Measurements from ENCODE around the gene KDM6A. TPM values are rescaled to one million over a fixed set of nuclear protein-coding genes. Genes with fewer than 3 reads are reported as not detected.

Gene KDM6A
- total and polyA plus RNA-seq, 2 of the 13 experiments (the other 11 are each of a cell fraction or from before 2014, with no cell fraction given) = 16.7 to 18.2 TPM

DNA sequence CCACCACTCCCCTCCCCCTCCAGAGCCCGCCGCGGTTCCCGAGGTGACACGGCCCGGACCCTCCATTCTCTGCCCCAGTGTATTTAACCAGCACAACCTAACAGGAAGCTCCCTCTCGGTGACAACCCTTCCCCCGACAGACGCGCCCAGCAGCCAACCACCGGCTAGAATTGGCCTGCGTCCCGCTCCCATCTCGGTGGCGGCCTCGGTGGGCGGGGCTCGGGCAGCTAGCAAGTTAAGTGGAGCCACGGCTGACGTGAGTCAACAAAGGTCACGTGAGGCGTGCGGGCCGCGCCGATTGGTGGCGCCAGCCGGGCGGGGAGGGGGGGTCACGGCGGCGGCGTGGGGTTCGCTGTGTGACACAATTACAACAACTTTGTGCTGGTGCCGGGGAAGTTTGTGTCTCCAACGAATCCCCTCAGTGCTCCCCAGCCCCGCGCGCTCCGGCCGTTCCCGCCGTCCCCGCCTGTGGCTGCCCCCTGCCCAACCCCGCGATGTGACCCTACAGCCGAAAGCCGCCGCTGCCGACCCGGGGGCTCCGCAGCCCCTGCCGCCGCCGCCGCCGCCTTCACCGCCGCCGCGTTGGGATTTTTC, at the start of gene KDM6A (continued):
- TF ChIP-seq, protein P1, sequence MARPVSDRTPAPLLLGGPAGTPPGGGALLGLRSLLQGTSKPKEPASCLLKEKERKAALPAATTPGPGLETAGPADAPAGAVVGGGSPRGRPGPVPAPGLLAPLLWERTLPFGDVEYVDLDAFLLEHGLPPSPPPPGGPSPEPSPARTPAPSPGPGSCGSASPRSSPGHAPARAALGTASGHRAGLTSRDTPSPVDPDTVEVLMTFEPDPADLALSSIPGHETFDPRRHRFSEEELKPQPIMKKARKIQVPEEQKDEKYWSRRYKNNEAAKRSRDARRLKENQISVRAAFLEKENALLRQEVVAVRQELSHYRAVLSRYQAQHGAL (CRISPR knock-in tag; IDR thresholded peaks at IDR 0.05; ENCODE audit: not compliant biosample characterization) = no peak
- TF ChIP-seq, protein P2, sequence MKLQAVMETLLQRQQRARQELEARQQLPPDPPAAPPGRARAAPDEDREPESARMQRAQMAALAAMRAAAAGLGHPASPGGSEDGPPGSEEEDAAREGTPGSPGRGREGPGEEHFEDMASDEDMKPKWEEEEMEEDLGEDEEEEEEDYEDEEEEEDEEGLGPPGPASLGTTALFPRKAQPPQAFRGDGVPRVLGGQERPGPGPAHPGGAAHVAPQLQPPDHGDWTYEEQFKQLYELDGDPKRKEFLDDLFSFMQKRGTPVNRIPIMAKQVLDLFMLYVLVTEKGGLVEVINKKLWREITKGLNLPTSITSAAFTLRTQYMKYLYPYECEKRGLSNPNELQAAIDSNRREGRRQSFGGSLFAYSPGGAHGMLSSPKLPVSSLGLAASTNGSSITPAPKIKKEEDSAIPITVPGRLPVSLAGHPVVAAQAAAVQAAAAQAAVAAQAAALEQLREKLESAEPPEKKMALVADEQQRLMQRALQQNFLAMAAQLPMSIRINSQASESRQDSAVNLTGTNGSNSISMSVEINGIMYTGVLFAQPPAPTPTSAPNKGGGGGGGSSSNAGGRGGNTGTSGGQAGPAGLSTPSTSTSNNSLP (IDR thresholded peaks at IDR 0.05; ENCODE audit: low read depth, low read length) = no peak
- TF ChIP-seq NR1H2 (CRISPR knock-in tag; IDR thresholded peaks at IDR 0.05; ENCODE audit: borderline replicate concordance, low read depth) (no peak), RAD21 (CRISPR knock-in tag; IDR thresholded peaks at IDR 0.05) (no peak), ZNF720 (CRISPR knock-in tag; IDR thresholded peaks at IDR 0.05) (no peak), POLR2AphosphoS5 (IDR thresholded peaks at IDR 0.05; ENCODE audit: low read depth, low read length) (peak; percentile 30; the same call in 1 of the 2 replicates), ZNF781 (CRISPR knock-in tag; IDR thresholded peaks at IDR 0.05; ENCODE audit: borderline replicate concordance, not compliant biosample characterization) (no peak), ZNF563 (CRISPR knock-in tag; IDR thresholded peaks at IDR 0.05) (no peak), MEIS1 (CRISPR knock-in tag; IDR thresholded peaks at IDR 0.05; ENCODE audit: borderline replicate concordance) (no peak), PHF21A (CRISPR knock-in tag; IDR thresholded peaks at IDR 0.05) (no peak), ZMYM3 (CRISPR knock-in tag; IDR thresholded peaks at IDR 0.05) (no peak), ONECUT2 (CRISPR knock-in tag; IDR thresholded peaks at IDR 0.05) (no peak), TGIF2 (CRISPR knock-in tag; IDR thresholded peaks at IDR 0.05) (no peak), ZNF484 (CRISPR knock-in tag; IDR thresholded peaks at IDR 0.05; ENCODE audit: borderline replicate concordance, low read depth) (no peak), ERF (CRISPR knock-in tag; IDR thresholded peaks at IDR 0.05) (no peak), ZNF343 (CRISPR knock-in tag; IDR thresholded peaks at IDR 0.05) (no peak), HOXA3 (CRISPR knock-in tag; IDR thresholded peaks at IDR 0.05) (peak; percentile 13; the same call in 1 of the 2 replicates), BCL6 (CRISPR knock-in tag; IDR thresholded peaks at IDR 0.05) (no peak), GLI4 (CRISPR knock-in tag; IDR thresholded peaks at IDR 0.05; ENCODE audit: borderline replicate concordance) (no peak), TBL1XR1 (IDR thresholded peaks at IDR 0.05; ENCODE audit: borderline replicate concordance, low read length, partially characterized antibody) (no peak), SPEN (CRISPR knock-in tag; IDR thresholded peaks at IDR 0.05; ENCODE audit: low read depth) (no peak)
- TF ChIP-seq, protein P3, sequence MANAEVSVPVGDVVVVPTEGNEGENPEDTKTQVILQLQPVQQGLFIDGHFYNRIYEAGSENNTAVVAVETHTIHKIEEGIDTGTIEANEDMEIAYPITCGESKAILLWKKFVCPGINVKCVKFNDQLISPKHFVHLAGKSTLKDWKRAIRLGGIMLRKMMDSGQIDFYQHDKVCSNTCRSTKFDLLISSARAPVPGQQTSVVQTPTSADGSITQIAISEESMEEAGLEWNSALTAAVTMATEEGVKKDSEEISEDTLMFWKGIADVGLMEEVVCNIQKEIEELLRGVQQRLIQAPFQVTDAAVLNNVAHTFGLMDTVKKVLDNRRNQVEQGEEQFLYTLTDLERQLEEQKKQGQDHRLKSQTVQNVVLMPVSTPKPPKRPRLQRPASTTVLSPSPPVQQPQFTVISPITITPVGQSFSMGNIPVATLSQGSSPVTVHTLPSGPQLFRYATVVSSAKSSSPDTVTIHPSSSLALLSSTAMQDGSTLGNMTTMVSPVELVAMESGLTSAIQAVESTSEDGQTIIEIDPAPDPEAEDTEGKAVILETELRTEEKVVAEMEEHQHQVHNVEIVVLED (CRISPR knock-in tag; IDR thresholded peaks at IDR 0.05; ENCODE audit: borderline replicate concordance) = peak; percentile 87
- TF ChIP-seq, protein P4, sequence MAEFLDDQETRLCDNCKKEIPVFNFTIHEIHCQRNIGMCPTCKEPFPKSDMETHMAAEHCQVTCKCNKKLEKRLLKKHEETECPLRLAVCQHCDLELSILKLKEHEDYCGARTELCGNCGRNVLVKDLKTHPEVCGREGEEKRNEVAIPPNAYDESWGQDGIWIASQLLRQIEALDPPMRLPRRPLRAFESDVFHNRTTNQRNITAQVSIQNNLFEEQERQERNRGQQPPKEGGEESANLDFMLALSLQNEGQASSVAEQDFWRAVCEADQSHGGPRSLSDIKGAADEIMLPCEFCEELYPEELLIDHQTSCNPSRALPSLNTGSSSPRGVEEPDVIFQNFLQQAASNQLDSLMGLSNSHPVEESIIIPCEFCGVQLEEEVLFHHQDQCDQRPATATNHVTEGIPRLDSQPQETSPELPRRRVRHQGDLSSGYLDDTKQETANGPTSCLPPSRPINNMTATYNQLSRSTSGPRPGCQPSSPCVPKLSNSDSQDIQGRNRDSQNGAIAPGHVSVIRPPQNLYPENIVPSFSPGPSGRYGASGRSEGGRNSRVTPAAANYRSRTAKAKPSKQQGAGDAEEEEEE (CRISPR knock-in tag; IDR thresholded peaks at IDR 0.05; ENCODE audit: borderline replicate concordance) = no peak
